SJSA1 (cell line): ENCODE data around the gene NTM. TPM values are rescaled to one million over a fixed set of nuclear protein-coding genes. Genes with fewer than 3 reads are reported as not detected.

Experiments
- DNase-seq, 2 experiments: peaks; one replicate each; pipeline ENCODE4 v3.0.0-alpha.2; 2015 to 2020; ENCODE audit warnings: low spot score in 2 of 2, low read depth in 1 of 2
- H3K27ac ChIP-seq: fragments of 250-450 bp; sonication (Bioruptor Pico); 2 replicates; pipeline ENCODE4 v1.5.1; 2020; ENCODE audit warnings: mild to moderate bottlenecking, moderate library complexity
- H3K27me3 ChIP-seq: fragments of 250-450 bp; sonication (Bioruptor Pico); replicated peaks from 2 replicates; pipeline ENCODE4 v1.5.1; 2020; ENCODE audit warnings: mild to moderate bottlenecking, moderate library complexity
- H3K36me3 ChIP-seq: fragments of 250-450 bp; sonication (Bioruptor Pico); 2 replicates; pipeline ENCODE4 v1.5.1; 2020; ENCODE audit warnings: mild to moderate bottlenecking
- H3K4me1 ChIP-seq: fragments of 250-450 bp; sonication (Bioruptor Pico); replicated peaks from 2 replicates; pipeline ENCODE4 v1.6.1; 2021; ENCODE audit warnings: mild to moderate bottlenecking
- H3K4me3 ChIP-seq: fragments of 250-450 bp; sonication (Bioruptor Pico); 2 replicates; pipeline ENCODE4 v1.5.1; 2020; ENCODE audit warnings: mild to moderate bottlenecking
- H3K9me3 ChIP-seq: fragments of 250-450 bp; sonication (Bioruptor Pico); replicated peaks from 2 replicates; pipeline ENCODE4 v1.5.1; 2020; ENCODE audit warnings: mild to moderate bottlenecking
- total RNA-seq: library from RNA; depleted of rRNA; stranded (reverse); fragments of >200 nt; shearing (Covaris generic); gene quantifications from 2 replicates; pipeline ENCODE4 v1.2.3, GENCODE V29; 2014

NTM gene
- total RNA-seq, 1 experiment from 2014 or later: 0.34 TPM

GRCh38 chr11:131353766-131354165 lies 16.6 kb upstream of the NTM start:
- Histone ChIP-seq H3K27ac (no peak overlapping the region), H3K36me3 (no peaks in the 10 kb centered on the region), H3K27me3 (no peaks in the 10 kb centered on the region), H3K4me1 (no peaks in the 10 kb centered on the region), H3K9me3 (no peaks in the 10 kb centered on the region), H3K4me3 (no peak overlapping the region)
- no peak for DNase-seq

- Histone ChIP-seq H3K4me1 (no peaks in the 10 kb centered on the region), H3K36me3 (no peaks in the 10 kb centered on the region), H3K9me3 (no peaks in the 10 kb centered on the region), H3K27ac (no peak overlapping the region), H3K4me3 (no peak overlapping the region), H3K27me3 (no peaks in the 10 kb centered on the region)
- no peak for DNase-seq
Measured at GRCh38 chr11:131354251-131354701, 16.1 kb upstream of the NTM start.

GRCh38 chr11:131356206-131356605 lies 14.2 kb upstream of the NTM start:
- Histone ChIP-seq H3K4me3 (no peak overlapping the region), H3K27ac (no peak overlapping the region), H3K9me3 (no peaks in the 10 kb centered on the region), H3K36me3 (no peaks in the 10 kb centered on the region), H3K4me1 (no peaks in the 10 kb centered on the region), H3K27me3 (no peaks in the 10 kb centered on the region)
- no peak for DNase-seq

- Histone ChIP-seq H3K27me3 (no peaks in the 10 kb centered on the region), H3K9me3 (no peaks in the 10 kb centered on the region), H3K4me3 (no peak overlapping the region), H3K4me1 (no peaks in the 10 kb centered on the region), H3K27ac (no peak overlapping the region), H3K36me3 (no peaks in the 10 kb centered on the region)
- no peak for DNase-seq
Measured at GRCh38 chr11:131365329-131365930, 5.0 kb upstream of the NTM start.

- Histone ChIP-seq H3K36me3 (no peaks in the 10 kb centered on the region), H3K27ac (no peak overlapping the region), H3K4me3 (no peak overlapping the region), H3K9me3 (no peaks in the 10 kb centered on the region), H3K27me3 (no peaks in the 10 kb centered on the region), H3K4me1 (no peaks in the 10 kb centered on the region)
- DNase-seq: no peak
Measured at GRCh38 chr11:131370901-131371790, 731 bp downstream of the NTM start.

- no peaks in the 10 kb centered on the region for H3K36me3 ChIP-seq
- no peaks in the 10 kb centered on the region for H3K9me3 ChIP-seq
- DNase-seq: no peak
- no peak overlapping the region for H3K27ac ChIP-seq
- H3K4me3 ChIP-seq: no peak overlapping the region
- H3K27me3 ChIP-seq: no peaks in the 10 kb centered on the region
- H3K4me1 ChIP-seq: no peaks in the 10 kb centered on the region
Measured at GRCh38 chr11:131371791-131372104, 1.3 kb downstream of the NTM start.

GRCh38 chr11:131372234-131372962 lies 2.0 kb downstream of the NTM start:
- no peak for DNase-seq
- H3K4me1 ChIP-seq: no peaks in the 10 kb centered on the region
- no peaks in the 10 kb centered on the region for H3K27me3 ChIP-seq
- H3K27ac ChIP-seq: no peak overlapping the region
- no peak overlapping the region for H3K4me3 ChIP-seq
- H3K9me3 ChIP-seq: no peaks in the 10 kb centered on the region
- H3K36me3 ChIP-seq: no peaks in the 10 kb centered on the region

- Histone ChIP-seq H3K4me3 (no peak overlapping the region), H3K4me1 (no peaks in the 10 kb centered on the region), H3K27me3 (no peaks in the 10 kb centered on the region), H3K9me3 (no peaks in the 10 kb centered on the region), H3K36me3 (no peaks in the 10 kb centered on the region), H3K27ac (no peak overlapping the region)
- no peak for DNase-seq
Measured at GRCh38 chr11:131373095-131373725, 2.8 kb downstream of the NTM start.

- H3K4me1 ChIP-seq: no peaks in the 10 kb centered on the region
- no peaks in the 10 kb centered on the region for H3K9me3 ChIP-seq
- DNase-seq: no peak
- no peak overlapping the region for H3K27ac ChIP-seq
- no peaks in the 10 kb centered on the region for H3K36me3 ChIP-seq
- no peak overlapping the region for H3K4me3 ChIP-seq
- H3K27me3 ChIP-seq: no peaks in the 10 kb centered on the region
Measured at GRCh38 chr11:131373756-131374155, 3.3 kb downstream of the NTM start.

GRCh38 chr11:131375421-131375820 lies 5.0 kb downstream of the NTM start:
- Histone ChIP-seq H3K4me1 (no peaks in the 10 kb centered on the region), H3K4me3 (no peak overlapping the region), H3K36me3 (no peaks in the 10 kb centered on the region), H3K27me3 (no peaks in the 10 kb centered on the region), H3K9me3 (no peaks in the 10 kb centered on the region), H3K27ac (no peak overlapping the region)
- no peak for DNase-seq

GRCh38 chr11:131375915-131376314 lies 5.5 kb downstream of the NTM start:
- H3K4me3 ChIP-seq: no peak overlapping the region
- H3K9me3 ChIP-seq: no peaks in the 10 kb centered on the region
- no peak overlapping the region for H3K27ac ChIP-seq
- no peaks in the 10 kb centered on the region for H3K4me1 ChIP-seq
- no peaks in the 10 kb centered on the region for H3K27me3 ChIP-seq
- no peak for DNase-seq
- H3K36me3 ChIP-seq: no peaks in the 10 kb centered on the region

GRCh38 chr11:131378931-131379330 lies 8.5 kb downstream of the NTM start:
- Histone ChIP-seq H3K4me3 (no peak overlapping the region), H3K4me1 (no peaks in the 10 kb centered on the region), H3K36me3 (no peaks in the 10 kb centered on the region), H3K27me3 (no peaks in the 10 kb centered on the region), H3K27ac (no peak overlapping the region), H3K9me3 (no peaks in the 10 kb centered on the region)
- no peak for DNase-seq

- Histone ChIP-seq H3K27me3 (no peaks in the 10 kb centered on the region), H3K4me3 (no peak overlapping the region), H3K9me3 (no peaks in the 10 kb centered on the region), H3K27ac (no peak overlapping the region), H3K36me3 (no peaks in the 10 kb centered on the region), H3K4me1 (no peaks in the 10 kb centered on the region)
- no peak for DNase-seq
Measured at GRCh38 chr11:131385763-131386390, 15.5 kb downstream of the NTM start.
